Raji (cell line): Measurements from ENCODE around the gene MUC22.

Experiments used
- POLR2A ChIP-seq: IDR thresholded peaks from 2 replicates; pipeline ENCODE4 v1.6.1; 2011; ENCODE audit warnings: low read depth, low read length, control low read depth; ENCODE audit not compliant: insufficient read depth

The MUC22 gene

DNA sequence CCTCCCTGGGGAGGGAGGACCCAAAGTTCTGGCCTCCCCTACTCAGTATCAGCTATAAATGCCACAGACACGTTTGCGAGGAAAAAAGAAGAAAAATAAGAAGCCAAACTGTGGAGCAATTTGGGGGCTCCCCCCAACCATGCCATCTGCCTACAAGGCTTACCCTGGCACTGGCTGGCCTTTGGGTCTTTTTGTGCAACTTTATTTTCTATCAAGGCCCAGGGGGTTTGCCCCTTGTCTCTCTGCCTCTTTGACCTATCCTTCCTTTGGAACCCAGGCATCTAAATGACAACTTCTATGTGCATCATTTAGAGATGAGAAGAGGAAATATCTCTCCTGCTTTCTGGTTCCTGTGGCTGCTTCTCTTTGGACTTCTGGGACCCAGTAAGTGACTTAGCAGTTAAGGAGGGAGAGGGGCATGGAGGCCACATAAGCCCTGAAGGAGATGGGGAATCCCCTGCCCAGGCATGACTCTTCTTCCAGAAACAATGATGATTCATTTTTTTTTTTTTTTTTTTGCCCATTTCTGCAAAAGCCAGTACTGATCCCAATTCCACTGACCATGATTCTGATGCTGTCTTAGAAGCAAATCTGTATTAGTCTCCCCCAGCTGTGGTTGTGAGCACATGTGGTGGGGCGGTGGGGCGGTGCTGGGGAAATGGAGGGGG lies at the start of gene MUC22:
TSS of gene MUC22 (plus strand) at position 82 of the 668 bp plus-strand sequence. CDS start at position 315, 233 bp downstream.
- TF ChIP-seq POLR2A = no peak

DNA sequence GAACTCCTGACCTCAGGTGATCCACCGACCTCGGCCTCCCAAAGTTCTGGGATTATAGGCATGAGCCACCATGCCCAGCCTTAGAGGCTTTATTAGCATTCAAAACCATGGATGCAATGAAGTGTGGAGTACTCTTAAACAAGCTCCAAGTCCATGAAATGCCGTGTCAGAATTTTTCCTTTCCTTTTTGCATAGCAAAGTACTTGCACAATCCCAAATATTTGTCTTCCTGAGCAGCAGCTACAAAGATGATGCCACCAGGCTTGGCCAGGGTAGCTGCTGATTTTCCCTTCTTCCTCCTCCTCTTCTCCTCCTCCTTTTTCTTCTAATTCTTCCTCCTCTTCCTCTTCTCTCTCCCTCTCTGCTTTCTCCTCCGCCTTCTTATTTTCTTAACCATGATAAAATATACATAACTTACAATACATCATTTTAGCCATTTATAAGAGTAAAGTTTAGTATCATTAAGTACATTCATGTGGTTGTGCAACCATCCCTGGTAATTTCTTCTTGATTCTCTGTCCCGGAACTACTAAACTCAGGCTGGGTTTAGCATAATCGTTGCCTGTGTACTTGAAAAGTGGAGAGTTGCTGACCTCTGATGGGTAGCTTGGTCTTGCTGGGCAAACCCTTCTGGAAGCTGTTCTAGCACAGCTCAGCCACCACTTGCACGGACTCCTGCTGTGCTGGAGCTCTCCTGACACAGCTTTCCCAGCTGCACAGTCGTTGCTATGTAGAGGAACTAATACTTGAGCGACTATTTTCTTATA lies 49.2 kb upstream of the MUC22 start:
- no peak for TF ChIP-seq POLR2A

DNA sequence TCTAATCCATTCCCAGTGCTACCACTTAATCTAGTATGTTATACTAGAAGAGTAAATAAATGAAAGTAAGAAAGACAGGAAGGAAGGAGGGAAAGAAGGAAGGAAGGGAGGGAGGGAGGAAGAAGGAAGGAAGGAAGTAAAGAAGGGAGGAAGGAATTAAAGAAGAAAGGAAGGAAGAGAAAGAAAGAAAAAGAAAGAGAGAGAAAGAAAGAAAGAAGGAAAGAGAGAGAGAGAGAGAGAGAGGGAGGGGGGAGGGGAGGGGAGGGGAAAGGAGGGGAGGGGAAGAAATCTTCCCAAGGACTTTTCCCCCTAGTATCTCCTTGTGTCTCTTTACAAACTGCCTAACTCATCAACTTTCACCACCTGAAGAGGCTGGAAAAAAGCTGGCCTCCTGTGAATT lies 47.6 kb upstream of the MUC22 start:
- no peak for TF ChIP-seq POLR2A

DNA sequence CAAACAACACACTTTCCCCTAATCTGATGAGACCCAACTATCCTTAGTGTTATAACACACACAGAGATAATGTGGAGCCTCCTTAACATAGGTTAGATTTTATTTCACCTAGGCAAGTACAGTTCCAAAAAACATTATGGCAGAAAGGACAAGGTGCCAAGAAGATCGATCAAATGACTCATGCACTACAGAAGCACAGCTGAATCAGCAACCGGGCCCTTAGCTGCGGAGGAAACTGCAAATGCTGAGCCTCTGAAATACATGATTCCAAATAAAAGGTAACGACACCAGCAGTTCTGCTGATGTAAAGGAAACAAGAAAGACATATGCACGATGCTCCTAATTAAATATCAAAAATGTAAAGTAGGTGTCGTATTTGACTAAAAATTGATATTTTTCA lies 46.6 kb upstream of the MUC22 start:
- no peak for TF ChIP-seq POLR2A

DNA sequence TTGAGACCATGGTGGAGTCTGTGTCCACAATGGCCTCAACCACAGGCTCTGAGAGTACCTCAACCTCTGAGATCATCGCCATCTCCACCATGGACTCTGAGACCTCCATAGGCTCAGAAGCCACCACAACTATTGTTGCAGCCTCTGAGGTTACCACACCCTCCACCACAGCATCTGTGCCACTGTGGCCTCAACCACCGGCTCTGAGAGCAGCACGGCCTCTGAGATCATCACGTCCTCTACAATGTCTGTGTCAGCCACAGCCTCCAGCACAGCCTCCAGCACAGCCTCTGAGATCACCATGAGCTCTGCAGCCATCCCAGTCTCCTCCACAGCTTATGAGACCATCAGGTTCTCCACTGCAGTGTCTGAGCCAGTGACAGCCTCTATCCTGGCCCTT lies 46.2 kb upstream of the MUC22 start:
- no peak for TF ChIP-seq POLR2A

DNA sequence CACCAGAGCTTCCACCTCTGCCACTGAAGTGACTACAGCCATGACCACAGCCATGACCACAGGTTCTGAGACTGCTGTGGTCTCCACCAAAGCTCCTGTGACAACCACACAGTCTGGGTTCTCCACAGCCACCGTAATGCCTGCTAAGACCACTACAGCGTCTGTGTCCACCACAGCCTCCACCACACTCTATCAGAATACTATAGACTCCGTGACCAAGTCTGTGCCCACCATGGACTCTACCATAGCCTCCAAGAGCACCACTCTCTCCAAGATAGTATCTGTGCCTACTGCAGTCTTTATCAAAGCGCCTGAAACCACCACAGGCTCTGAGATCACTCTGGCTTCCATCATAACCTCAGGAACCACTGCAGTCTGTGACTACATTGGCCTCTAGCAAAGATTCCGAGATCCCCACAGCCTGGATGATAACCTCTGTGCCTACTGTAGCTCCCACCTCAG lies 45.1 kb upstream of the MUC22 start:
- no peak for TF ChIP-seq POLR2A

DNA sequence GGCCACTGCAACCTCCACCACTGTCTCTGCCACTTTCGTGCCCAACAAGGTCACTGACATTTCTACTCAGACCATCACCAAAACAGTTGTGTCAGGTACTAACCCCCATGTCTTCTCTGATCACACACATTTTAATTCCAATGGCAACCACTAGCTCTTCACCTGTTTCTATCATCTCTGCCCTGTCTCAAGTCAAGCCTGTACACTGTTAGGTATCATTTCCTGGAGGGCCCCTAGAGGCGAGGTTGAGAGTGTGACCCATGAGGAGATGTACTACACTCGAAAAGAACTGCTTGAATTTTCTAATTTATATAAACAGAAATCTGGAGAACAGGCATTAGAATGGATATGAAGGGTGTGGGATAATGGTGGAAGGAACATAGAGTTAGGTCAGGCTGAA lies 44.1 kb upstream of the MUC22 start:
- no peak for TF ChIP-seq POLR2A

DNA sequence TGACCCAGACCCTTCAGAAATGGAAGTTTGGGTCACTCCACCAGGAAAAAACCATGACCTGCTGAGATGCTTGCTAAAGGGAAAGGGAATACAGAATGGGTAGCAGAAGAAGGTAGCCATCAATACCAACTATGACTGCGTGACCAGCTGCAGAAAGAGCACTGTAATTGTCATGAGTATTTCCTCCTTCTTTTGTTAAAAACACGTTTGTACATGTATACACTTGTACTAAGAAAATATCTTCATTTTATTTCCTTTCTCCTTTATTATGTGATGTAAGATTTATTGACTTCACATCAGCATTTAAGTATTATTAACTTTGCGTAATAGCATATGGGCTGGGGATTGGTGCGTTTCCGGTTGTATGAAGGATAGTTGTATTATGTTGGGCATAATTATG lies 39.3 kb upstream of the MUC22 start:
- TF ChIP-seq POLR2A = no peak

DNA sequence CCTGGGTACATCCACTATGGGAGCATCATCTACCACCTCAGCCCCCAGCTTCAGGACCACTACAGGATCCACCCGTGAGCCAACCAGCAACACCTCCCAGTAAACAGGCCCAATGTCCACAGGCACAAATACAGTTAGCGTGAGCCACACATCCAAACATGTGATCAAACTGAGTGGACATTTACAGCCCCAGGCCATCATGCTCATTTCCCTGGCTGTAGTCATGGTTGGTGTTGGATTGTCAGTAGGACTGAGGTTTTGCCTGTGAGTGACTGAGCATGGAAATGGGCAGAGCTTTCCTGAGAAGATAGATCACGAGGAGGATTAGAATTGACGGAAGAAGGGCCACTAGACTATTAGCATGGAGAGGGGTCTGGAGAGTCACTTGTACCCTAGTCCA lies 37.5 kb upstream of the MUC22 start:
- no peak for TF ChIP-seq POLR2A

DNA sequence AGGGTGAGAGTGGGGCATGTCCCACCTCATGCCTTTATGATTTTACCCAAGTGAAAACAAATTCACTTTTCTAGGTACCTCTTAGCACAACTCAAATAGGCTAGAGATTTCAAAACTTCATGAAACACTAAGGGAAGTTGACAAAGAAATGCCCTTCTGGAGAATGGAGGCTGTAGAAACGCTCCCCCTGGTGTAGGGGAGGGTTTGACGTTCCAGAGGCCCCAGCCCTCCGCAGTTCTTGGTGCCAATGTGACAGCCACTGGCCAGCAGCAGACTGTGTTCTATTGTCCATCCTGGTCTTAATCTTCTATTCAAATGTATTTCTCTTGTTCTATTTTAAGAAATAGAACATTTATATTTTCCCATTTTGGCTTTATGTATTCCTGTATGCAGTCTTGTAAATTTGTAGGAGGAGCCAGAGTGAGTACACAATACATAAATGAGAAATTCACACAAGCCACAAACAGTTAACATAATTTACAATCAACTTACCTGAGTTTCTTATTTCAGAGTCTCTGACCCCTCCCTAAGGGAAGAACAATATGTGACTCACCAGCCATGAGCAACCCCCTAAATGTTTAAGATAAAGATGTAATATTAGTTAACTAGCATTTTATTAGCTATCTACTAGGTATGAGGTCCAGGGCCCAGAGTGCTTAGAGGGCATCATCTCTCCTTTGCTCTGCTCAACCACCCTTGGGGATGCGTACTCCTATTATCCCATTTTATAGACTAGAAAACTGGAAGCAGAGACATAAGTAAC lies 35.6 kb upstream of the MUC22 start:
- TF ChIP-seq POLR2A = no peak

DNA sequence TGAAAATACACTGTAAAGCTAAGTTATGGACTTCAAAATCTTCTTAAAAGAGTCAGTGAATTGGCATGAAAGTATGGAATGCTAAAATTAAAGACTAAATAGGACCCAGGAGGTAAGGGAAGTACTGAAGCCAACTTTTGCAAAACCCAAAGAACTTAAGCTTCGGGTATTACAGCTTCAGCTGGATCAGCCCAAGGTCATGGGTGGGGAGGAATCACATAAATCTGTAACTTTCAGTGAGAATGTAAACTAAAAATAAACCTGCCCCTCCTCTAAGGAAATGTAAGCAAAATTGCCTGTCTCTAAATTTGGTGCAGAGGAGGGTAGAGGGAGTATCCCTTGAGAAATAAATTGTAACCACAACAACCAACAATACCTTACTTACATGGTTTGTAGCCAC lies 31.1 kb upstream of the MUC22 start:
- TF ChIP-seq POLR2A = no peak

DNA sequence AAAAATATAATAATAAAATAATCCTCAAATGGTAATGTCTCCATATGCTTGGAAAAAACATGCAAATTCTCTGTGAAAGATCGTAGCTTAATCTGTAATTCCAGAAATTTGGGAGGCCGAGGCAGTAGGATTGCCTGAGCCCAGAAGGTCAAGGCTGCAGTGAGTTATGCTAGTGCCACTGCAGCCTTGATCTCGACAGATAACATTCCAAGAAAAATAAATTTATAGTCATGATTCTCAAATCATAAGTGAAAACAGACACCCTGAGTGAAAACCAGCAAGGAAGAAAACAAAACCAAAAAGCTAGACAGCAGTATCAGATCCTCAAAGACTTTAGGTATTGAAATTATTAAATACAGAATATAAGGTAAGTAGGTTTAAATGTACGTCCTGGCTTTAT lies 30.6 kb upstream of the MUC22 start:
- no peak for TF ChIP-seq POLR2A

DNA sequence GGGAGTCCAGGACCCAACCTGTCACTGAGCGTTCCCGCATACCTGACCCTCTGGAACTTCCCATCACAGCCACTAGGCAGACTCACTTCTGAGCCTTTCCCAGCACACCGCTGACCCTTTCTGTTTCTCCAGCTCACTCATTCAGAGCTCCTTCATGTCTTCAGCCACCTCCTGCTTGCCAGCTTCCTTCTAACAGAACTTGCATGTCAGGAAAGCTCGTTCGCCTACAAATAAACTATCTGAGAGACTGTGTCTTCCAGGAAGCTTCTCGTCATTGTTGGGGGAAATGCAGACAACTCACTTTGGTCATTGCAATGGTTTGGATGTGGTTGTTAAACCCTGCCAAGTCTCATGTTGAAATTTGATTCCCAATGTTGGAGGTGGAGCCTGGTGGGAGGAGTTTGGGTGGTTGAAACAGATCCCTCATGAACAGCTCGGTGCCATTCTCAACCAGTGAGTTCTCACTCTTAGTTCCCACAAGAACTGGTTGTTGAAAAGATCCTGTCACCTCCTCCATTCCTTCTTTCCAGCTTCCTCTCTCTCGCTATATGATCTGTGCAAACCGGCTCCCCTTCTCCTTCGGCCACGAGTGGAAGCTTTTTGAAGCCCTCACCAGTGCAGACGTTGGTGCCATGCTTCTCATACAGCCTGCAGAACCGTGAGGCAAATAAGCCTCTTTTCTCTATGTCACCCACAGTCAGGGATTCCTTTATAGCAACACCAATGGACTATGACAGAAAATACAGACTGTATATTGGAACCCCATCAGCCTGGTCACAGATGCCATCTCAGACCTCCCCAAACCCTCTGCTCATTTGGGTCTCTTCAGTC lies 28.1 kb upstream of the MUC22 start:
- TF ChIP-seq POLR2A = no peak

DNA sequence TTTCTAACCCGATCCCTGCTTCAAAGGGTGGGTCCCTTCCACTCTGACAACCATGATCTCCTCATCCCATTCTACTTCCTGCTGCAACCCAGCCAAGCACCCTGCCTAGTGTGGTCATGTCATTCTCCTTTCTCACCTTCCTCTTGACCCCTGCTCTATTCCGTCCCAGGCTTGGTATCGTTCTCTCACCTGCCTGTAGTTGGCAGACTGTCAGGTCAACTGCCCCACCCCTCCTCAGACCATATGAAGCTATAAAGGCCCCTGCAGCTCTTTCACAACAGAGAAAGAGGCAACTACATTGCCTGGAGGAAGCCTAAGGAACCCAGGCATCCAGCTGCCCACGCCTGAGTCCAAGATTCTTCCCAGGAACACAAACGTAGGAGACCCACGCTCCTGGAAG lies 26.8 kb upstream of the MUC22 start, which contains the start of gene MUC21:
TSS of gene MUC21 (plus strand) at position 280 of the 400 bp plus-strand sequence. CDS start 241 bp downstream, outside the sequence.
- no peak for TF ChIP-seq POLR2A

DNA sequence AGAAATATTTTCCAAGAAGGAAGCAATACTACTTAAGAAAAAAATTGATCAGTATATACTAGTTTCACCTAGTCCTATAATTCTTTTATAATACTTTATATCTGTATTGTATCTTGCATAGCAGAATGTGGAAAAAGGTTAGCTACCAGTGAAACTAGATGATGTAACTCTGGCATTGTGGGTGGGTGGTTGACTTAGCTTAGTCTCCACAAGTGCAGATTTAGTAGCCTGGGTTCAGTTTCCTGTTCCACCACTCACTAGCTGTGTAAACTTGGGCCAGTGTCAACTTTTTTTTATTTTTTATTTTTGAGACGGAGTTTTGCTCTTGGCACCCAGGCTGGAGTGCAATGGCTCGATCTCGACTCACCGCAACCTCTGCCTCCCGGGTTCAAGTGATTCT lies 24.8 kb upstream of the MUC22 start:
- TF ChIP-seq POLR2A = no peak
